ENCODE results near the gene SAMD8.

The SAMD8 gene

DNA sequence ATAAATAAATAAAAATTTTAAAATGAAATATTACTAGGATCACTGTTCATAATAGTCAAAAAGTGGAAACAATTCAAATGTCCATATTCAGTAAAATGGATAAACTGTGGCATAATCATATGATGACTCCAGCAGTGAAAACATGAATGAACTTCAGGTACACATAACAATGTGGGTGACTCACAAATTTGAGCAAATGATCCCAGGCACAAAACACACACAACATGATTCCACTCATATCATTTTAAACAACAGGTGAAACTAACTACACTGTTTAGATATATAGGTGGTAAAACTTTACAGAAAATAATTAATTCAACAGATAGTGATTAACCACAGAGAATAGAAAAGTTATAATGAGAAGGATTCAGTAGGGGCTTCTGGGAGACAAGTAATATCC, 14.7 kb upstream of the SAMD8 start:
- no peak for TF ChIP-seq CTCF (IDR thresholded peaks at IDR 0.05; ENCODE audit: insufficient read depth, low read depth, low read length, missing control alignments)
- H3K4me3 ChIP-seq (ENCODE audit: low read length): no peak overlapping the region
- DNase-seq (ENCODE audit: low read depth): peak; percentile 70

- TF ChIP-seq CTCF (IDR thresholded peaks at IDR 0.05; ENCODE audit: insufficient read depth, low read depth, low read length, missing control alignments): peak; percentile 20
- no peak for DNase-seq (ENCODE audit: low read depth)
- H3K4me3 ChIP-seq (ENCODE audit: low read length): no peak overlapping the region
Observed at GRCh38 chr10:75097666-75098285, 13.7 kb upstream of the SAMD8 start.

DNA sequence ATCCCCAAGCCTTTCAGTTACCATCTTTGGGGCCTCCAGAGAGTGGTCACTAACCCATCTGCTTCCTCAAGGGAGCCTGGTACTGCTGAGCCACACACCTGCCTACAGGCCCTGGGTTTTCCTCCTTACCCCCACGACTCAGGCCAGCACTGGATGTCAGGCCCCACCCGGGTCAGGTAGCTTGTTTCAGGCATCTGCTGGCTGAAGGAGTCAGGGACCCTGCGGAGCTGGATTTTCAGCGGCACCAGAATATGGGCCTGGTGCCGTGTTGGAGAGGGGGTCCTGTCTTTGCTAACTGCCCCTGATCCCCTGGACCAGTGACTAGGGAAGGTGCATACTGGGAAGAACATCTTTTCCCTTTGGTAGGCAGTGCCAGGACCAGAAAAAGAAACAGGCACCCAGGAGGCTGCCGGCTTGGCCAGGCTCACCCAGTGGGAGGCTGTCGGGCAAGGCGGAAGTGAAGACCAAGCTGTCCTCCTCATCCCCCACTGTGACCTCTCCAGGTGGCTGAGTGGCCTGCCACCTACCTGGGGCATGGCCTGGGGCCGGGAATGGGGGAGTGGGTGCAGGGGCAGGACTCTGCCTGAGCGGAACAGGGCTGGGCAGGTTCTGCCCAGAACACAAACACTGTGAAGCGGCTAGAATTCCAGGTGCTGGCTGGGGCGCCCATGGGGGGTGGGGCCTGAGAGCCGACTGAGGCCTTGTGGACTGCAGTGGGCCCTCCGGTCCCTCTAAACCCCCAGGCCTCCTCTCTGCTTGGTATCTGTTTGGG, 12.4 kb upstream of the SAMD8 start:
- no peak for DNase-seq (ENCODE audit: low read depth)
- H3K4me3 ChIP-seq (ENCODE audit: low read length): no peak overlapping the region
- TF ChIP-seq CTCF (IDR thresholded peaks at IDR 0.05; ENCODE audit: insufficient read depth, low read depth, low read length, missing control alignments): no peak

DNA sequence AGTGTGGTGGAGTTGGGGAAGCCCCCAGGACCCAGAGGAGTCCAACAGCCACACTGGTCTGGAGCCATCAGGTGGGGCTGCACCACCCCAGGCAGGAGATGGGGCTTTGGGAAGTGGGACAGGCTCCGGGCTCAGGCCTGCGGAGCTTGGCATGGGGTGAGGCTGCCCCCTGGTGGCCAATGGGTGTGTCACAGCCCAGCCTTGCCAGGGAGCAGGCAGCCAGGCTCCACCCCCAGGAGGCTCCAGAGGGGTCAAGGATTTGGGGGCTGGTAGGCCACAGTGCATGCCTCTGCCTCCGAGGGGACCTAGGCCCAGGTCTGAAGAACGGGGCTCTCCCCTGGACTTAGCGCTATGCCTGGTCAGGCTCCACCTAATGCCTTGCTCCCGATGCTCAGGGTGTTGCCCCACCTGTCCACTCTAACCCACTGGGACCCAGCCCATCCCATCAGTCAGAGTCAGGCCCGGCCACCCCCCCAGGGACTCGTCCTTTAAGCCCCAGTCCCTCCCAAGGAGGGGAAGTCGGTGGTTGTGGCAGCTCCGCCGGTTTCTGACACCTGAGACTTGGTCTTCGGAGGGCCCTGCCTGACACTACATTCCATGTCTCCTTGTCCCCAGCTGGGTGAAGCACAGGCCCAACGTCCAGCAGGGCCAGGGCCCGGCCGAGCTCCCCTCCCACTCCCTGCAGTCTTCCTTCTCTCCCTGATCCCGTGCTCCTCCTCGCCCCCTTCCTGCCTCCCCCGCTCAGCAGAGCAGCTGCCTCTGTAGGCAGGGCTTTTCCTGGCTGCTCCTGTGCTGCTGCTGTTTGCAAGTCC, 11.3 kb upstream of the SAMD8 start:
- DNase-seq (ENCODE audit: low read depth): peak; percentile 70
- TF ChIP-seq CTCF (IDR thresholded peaks at IDR 0.05; ENCODE audit: insufficient read depth, low read depth, low read length, missing control alignments): peak; percentile 94
- no peak overlapping the region for H3K4me3 ChIP-seq (ENCODE audit: low read length)

GRCh38 chr10:75100764-75101291, 10.6 kb upstream of the SAMD8 start:
- H3K4me3 ChIP-seq (ENCODE audit: low read length): no peak overlapping the region
- DNase-seq (ENCODE audit: low read depth): no peak
- no peak for TF ChIP-seq CTCF (IDR thresholded peaks at IDR 0.05; ENCODE audit: insufficient read depth, low read depth, low read length, missing control alignments)

GRCh38 chr10:75101416-75102251, 9.8 kb upstream of the SAMD8 start:
- DNase-seq (ENCODE audit: low read depth): no peak

More at GRCh38 chr10:75101416-75102251, 9.8 kb upstream of the SAMD8 start:
- no peak overlapping the region for H3K4me3 ChIP-seq (ENCODE audit: low read length)
- TF ChIP-seq CTCF (IDR thresholded peaks at IDR 0.05; ENCODE audit: insufficient read depth, low read depth, low read length, missing control alignments): no peak

Data from epithelial cell of esophagus (primary cell).